Measurements from ENCODE around the gene RUNX1. TPM values are rescaled to one million over a fixed set of nuclear protein-coding genes. Genes with fewer than 3 reads are reported as not detected.
"Not testable (repeated sequence)": the region's sequence is repeated elsewhere in the genome, so short reads cannot be mapped to it uniquely, and the experiment has no call there.

The RUNX1 gene
- total RNA-seq, 2 donors from 2014 or later: 21.3 to 23.0 TPM

DNA sequence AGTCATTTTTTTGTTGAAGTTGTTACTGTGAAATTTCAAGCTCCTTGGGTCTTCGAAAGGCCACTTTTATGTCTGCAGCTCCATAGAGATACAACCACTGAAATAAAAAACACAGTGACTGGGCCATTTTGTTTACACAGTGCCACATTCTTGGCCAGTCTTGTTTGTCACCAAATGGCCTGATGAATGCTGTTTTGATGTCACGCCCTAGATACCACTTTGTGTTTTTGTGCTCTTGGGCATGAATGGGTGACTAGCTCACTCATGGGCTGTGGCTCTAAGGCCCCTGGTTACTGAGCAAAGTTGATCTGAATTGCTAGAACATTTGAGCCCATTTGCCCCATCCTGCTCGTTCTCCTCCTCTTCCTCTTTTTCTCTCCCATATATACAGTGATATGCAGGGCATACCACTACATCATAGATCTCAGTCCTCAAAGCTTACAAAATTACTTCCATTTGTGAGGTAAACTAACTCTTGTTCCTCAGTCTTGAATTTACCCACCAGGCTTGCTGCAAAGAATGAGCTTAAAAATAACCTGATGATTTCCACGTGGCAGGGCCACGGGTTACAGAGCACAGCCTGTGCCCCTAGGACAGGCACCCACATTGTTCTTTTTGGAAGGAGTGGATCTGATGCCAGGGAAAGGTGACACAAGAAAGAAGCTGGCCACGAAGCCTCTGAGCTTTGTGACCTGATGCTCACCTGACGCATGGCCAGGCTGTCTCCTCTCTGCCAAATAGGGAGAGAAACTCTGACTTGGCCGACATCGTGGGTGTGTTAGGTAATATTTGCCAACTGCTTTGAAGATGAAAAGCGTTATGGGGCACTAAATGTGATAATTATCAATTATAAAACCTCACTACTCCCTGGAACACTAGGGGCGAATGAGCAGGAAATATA, 92.4 kb downstream of the RUNX1 start:
- DNase-seq: no peak
- no peak overlapping the region for H3K27ac ChIP-seq
- H3K27me3 ChIP-seq: no peaks in the 10 kb centered on the region
- no peaks in the 10 kb centered on the region for H3K36me3 ChIP-seq
- no peaks in the 10 kb centered on the region for H3K4me1 ChIP-seq
- intact Hi-C loops (cut with DNase I): no loop called here
- no peak overlapping the region for H3K9ac ChIP-seq (ENCODE audit: low read depth in 2 of 2, low read length in 2 of 2)
- TF ChIP-seq, protein P1, sequence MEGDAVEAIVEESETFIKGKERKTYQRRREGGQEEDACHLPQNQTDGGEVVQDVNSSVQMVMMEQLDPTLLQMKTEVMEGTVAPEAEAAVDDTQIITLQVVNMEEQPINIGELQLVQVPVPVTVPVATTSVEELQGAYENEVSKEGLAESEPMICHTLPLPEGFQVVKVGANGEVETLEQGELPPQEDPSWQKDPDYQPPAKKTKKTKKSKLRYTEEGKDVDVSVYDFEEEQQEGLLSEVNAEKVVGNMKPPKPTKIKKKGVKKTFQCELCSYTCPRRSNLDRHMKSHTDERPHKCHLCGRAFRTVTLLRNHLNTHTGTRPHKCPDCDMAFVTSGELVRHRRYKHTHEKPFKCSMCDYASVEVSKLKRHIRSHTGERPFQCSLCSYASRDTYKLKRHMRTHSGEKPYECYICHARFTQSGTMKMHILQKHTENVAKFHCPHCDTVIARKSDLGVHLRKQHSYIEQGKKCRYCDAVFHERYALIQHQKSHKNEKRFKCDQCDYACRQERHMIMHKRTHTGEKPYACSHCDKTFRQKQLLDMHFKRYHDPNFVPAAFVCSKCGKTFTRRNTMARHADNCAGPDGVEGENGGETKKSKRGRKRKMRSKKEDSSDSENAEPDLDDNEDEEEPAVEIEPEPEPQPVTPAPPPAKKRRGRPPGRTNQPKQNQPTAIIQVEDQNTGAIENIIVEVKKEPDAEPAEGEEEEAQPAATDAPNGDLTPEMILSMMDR (IDR thresholded peaks at IDR 0.05): no peak
- H3K4me3 ChIP-seq: no peak overlapping the region
- H3K9me3 ChIP-seq: no peaks in the 10 kb centered on the region

DNA sequence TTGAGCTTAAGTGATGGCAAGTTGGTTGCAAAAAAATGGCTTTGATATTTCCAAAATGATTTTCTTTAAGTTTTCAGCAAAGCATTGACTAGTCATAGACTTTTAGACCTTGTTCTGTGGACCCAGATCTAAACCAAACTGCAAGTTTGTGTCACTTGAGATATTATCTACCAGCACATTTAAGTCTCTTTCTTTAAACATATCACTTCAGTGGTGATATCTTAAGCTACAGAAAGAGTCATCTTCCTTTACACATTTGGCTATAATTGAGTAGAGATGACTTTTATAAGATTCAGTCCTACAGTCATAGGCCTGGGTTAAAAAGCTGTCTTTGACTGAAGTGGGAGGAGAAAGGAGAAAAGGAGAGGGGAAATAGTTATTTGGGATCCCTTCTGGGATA, 95.2 kb downstream of the RUNX1 start:
- DNase-seq: no peak
- intact Hi-C loops (cut with DNase I): no loop called here
- TF ChIP-seq, protein P1 (IDR thresholded peaks at IDR 0.05): no peak
- Histone ChIP-seq H3K4me1 (no peaks in the 10 kb centered on the region), H3K4me3 (no peak overlapping the region), H3K27me3 (no peaks in the 10 kb centered on the region), H3K9me3 (no peaks in the 10 kb centered on the region), H3K27ac (no peak overlapping the region), H3K36me3 (no peaks in the 10 kb centered on the region), H3K9ac (ENCODE audit: low read depth in 2 of 2, low read length in 2 of 2) (no peak overlapping the region)

DNA sequence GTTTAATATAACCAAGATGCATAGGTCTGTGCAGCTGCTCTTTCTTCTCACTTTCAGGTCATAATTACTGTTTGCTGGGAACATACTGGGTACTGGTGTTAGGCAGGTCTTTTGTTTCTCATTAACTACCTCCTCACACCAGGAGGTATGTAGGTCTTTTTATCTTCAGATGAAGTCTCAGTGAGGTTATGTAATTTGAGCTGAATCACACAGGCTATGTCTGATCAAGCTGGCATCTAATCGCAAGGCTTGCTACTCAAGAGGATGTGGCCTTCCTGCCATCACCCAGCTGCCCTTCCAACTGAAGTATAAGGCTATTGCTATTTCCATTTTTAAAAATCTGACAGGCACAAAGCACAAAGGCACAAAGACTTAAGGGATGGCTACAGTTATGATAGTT, 96.4 kb downstream of the RUNX1 start:
- Histone ChIP-seq H3K27ac (no peak overlapping the region), H3K4me3 (no peak overlapping the region), H3K36me3 (no peaks in the 10 kb centered on the region), H3K9me3 (no peaks in the 10 kb centered on the region), H3K9ac (ENCODE audit: low read depth in 2 of 2, low read length in 2 of 2) (no peak overlapping the region), H3K27me3 (no peaks in the 10 kb centered on the region), H3K4me1 (no peaks in the 10 kb centered on the region)
- intact Hi-C loops (cut with DNase I): no loop called here
- no peak for DNase-seq
- TF ChIP-seq, protein P1 (IDR thresholded peaks at IDR 0.05): no peak

DNA sequence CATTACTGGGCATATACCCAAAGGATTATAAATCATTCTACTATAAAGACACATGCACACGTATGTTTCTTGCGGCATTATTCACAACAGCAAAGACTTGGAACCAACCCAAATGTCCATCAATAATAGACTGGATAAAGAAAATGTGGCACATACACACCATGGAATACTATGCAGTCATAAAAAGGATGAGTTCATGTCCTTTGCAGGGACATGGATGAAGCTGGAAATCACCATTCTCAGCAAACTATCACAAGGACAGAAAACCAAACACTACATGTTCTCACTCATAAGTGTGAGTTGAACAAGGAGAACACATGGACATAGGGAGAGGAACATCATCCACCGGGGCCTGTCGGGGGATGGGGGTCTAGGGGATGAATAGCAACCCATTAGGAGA, 97.2 kb downstream of the RUNX1 start:
- H3K9ac ChIP-seq (ENCODE audit: low read depth in 2 of 2, low read length in 2 of 2); intact Hi-C loops (cut with DNase I); H3K9me3 ChIP-seq; H3K27ac ChIP-seq; H3K36me3 ChIP-seq; H3K4me1 ChIP-seq; H3K27me3 ChIP-seq; H3K4me3 ChIP-seq; DNase-seq: not testable (repeated sequence)

DNA sequence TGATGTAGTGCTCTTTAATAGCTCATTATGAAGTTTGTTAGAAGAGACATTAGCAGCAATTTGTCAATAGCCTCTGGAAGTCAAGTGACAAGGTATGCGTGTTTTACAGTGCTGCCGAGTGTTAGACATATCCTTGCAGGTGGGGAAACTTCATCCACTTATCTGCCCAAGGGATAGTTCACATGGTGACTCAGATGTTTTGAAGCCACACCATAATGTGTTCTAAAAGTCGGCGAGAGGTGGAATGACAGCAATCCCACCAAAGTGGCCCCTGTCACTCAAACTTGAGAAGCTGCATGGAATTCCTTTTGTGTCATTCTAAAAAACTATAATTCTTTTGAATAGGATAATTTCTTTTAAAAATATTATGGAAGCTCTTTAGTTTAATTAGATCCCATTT, 98.1 kb downstream of the RUNX1 start:
- H3K36me3 ChIP-seq: no peaks in the 10 kb centered on the region
- H3K9me3 ChIP-seq: no peaks in the 10 kb centered on the region
- no peaks in the 10 kb centered on the region for H3K4me1 ChIP-seq
- no peak overlapping the region for H3K9ac ChIP-seq (ENCODE audit: low read depth in 2 of 2, low read length in 2 of 2)
- TF ChIP-seq, protein P1 (IDR thresholded peaks at IDR 0.05): no peak
- DNase-seq: no peak
- no peak overlapping the region for H3K4me3 ChIP-seq
- H3K27me3 ChIP-seq: no peaks in the 10 kb centered on the region
- intact Hi-C loops (cut with DNase I): no loop called here
- H3K27ac ChIP-seq: no peak overlapping the region

DNA sequence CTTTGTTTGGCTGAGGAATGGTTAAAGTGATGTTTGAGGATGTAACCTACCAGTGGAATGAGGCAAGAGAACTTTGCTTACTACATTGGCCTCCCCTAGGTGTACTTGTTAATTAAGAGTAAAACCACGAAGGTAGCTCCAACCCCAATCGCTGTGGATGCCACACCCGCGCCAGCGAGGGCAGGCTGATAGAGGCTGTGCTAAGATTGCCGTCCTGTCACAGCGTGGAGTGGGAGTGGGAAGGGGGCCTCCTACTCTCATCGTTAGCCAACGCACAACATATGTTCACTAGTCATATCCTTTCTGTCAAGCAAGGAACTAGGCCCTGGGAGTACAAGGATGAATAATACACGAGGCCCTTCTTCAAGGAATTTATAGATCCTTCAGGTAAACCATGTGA, 99.6 kb downstream of the RUNX1 start:
- intact Hi-C loops (cut with DNase I): no loop called here
- Histone ChIP-seq H3K27ac (no peak overlapping the region), H3K4me1 (no peaks in the 10 kb centered on the region), H3K27me3 (no peaks in the 10 kb centered on the region), H3K9me3 (no peaks in the 10 kb centered on the region), H3K36me3 (no peaks in the 10 kb centered on the region), H3K4me3 (no peak overlapping the region), H3K9ac (ENCODE audit: low read depth in 2 of 2, low read length in 2 of 2) (no peak overlapping the region)
- no peak for DNase-seq
- TF ChIP-seq, protein P1 (IDR thresholded peaks at IDR 0.05): no peak
